Thymus (tissue), 11 donors: Measurements from ENCODE around the gene ZNF79. TPM values are rescaled to one million over a fixed set of nuclear protein-coding genes. Genes with fewer than 3 reads are reported as not detected.
A peak's percentile ranks its signal among the peaks of the same experiment; 100 is the strongest.

Experiments
- DNase-seq, 9 donors: peaks; one replicate each; pipeline ENCODE4 v3.0.0-alpha.2; 2013; ENCODE audit warnings: low spot score in 9 of 9, low read depth in 6 of 9, missing footprints in 1 of 9
- H3K27ac ChIP-seq, 2 donors: one replicate each; pipeline ENCODE4 v1.5.1; 2013; ENCODE audit warnings: control low read depth in 1 of 2, low read depth in 1 of 2, low read length in 1 of 2, mild to moderate bottlenecking in 1 of 2, moderate library complexity in 1 of 2
- H3K27me3 ChIP-seq, 2 donors: one replicate each; pipeline ENCODE4 v1.5.1; 2013; ENCODE audit warnings: low read length in 1 of 2; ENCODE audit not compliant: control insufficient read depth in 2 of 2, insufficient read depth in 1 of 2
- H3K36me3 ChIP-seq, 2 donors: one replicate each; pipeline ENCODE4 v1.5.1; 2013; ENCODE audit warnings: low read length in 1 of 2, mild to moderate bottlenecking in 1 of 2, moderate library complexity in 1 of 2; ENCODE audit not compliant: control insufficient read depth in 2 of 2, insufficient read depth in 2 of 2
- H3K4me1 ChIP-seq, 2 donors: one replicate each; pipeline ENCODE4 v1.5.1; 2013; ENCODE audit warnings: low read length in 2 of 2; ENCODE audit not compliant: control insufficient read depth in 2 of 2, insufficient read depth in 2 of 2
- H3K4me3 ChIP-seq, 2 donors: one replicate each; pipeline ENCODE4 v1.5.1; 2013; ENCODE audit warnings: low read length in 2 of 2, control low read depth in 1 of 2, mild to moderate bottlenecking in 1 of 2
- H3K9me3 ChIP-seq, 2 donors: one replicate each; pipeline ENCODE4 v1.5.1; 2013; ENCODE audit warnings: low read length in 1 of 2, mild to moderate bottlenecking in 1 of 2; ENCODE audit not compliant: control insufficient read depth in 2 of 2, insufficient read depth in 1 of 2
- WGBS: extraction: QIAGEN DNeasy Blood & Tissue Kit; methylation state at CpG from one replicate; pipeline ENCODE4 v1.1.7; 2013; 5-methylcytosine and 5-hydroxymethylcytosine counted together
- polyA plus RNA-seq: library from polyadenylated mRNA; stranded (reverse); fragments of 200-250 nt; gene quantifications from one replicate; pipeline ENCODE4 v1.2.3, GENCODE V29; 2013
- total RNA-seq: library from RNA; stranded (reverse); fragments of 120-200 nt; gene quantifications from one replicate; pipeline ENCODE4 v1.2.4, GENCODE V29; 2013
- donor health status: healthy.

Gene ZNF79
- total and polyA plus RNA-seq, 2 donors, result 3.3 to 8.8 TPM

GRCh38 chr9:127388037-127388855 is 35.9 kb upstream of the ZNF79 start:
- Histone ChIP-seq H3K4me3 (no peak overlapping the region), H3K4me1 (peaks cover 0 to 14% of the 10 kb centered on the region in 2 donors), H3K27ac (peak overlapping the region in 1 of 2 donors; percentile 12), H3K27me3 (peaks cover 84 to 96% of the 10 kb centered on the region in 2 donors), H3K36me3 (no peaks in the 10 kb centered on the region), H3K9me3 (no peaks in the 10 kb centered on the region)
- DNase-seq, result peak; percentile 77 to 97 (median 89)
- WGBS, result 25% methylated on average over 10 of the region's 10 CpGs

GRCh38 chr9:127388856-127389238 is 35.3 kb upstream of the ZNF79 start:
- Histone ChIP-seq H3K36me3 (no peaks in the 10 kb centered on the region), H3K4me3 (no peak overlapping the region), H3K9me3 (no peaks in the 10 kb centered on the region), H3K27me3 (peaks cover 83 to 96% of the 10 kb centered on the region in 2 donors), H3K27ac (no peak overlapping the region), H3K4me1 (peaks cover 0 to 14% of the 10 kb centered on the region in 2 donors)
- 89% methylated on average over 6 of the region's 6 CpGs for WGBS
- DNase-seq, result no peak

- no peaks in the 10 kb centered on the region for H3K9me3 ChIP-seq
- WGBS, result 69% methylated on average over 4 of the region's 4 CpGs
- DNase-seq, result no peak
Observed at GRCh38 chr9:127389381-127390247, 34.6 kb upstream of the ZNF79 start.

GRCh38 chr9:127390248-127390545 is 34.0 kb upstream of the ZNF79 start:
- Histone ChIP-seq H3K27ac (no peak overlapping the region), H3K4me1 (peaks cover 0 to 14% of the 10 kb centered on the region in 2 donors), H3K4me3 (no peak overlapping the region), H3K9me3 (no peaks in the 10 kb centered on the region), H3K36me3 (no peaks in the 10 kb centered on the region), H3K27me3 (peaks cover 80 to 96% of the 10 kb centered on the region in 2 donors)
- DNase-seq, result no peak
- WGBS, result 23% methylated on average over 2 of the region's 2 CpGs

More at GRCh38 chr9:127389381-127390247, 34.6 kb upstream of the ZNF79 start:
- Histone ChIP-seq H3K27me3 (peaks cover 79 to 96% of the 10 kb centered on the region in 2 donors), H3K36me3 (no peaks in the 10 kb centered on the region), H3K4me3 (no peak overlapping the region), H3K4me1 (peaks cover 0 to 14% of the 10 kb centered on the region in 2 donors), H3K27ac (no peak overlapping the region)

GRCh38 chr9:127390563-127390962 is 33.6 kb upstream of the ZNF79 start:
- Histone ChIP-seq H3K9me3 (no peaks in the 10 kb centered on the region), H3K4me1 (peaks cover 0 to 14% of the 10 kb centered on the region in 2 donors), H3K27me3 (peaks cover 80 to 96% of the 10 kb centered on the region in 2 donors), H3K27ac (no peak overlapping the region), H3K4me3 (no peak overlapping the region), H3K36me3 (no peaks in the 10 kb centered on the region)
- no peak for DNase-seq
- WGBS, result 75% methylated on average over 5 of the region's 5 CpGs

- Histone ChIP-seq H3K27ac (no peak overlapping the region), H3K4me1 (peaks cover 4 to 23% of the 10 kb centered on the region in 2 donors), H3K9me3 (peaks cover 0 to 5% of the 10 kb centered on the region in 2 donors), H3K36me3 (no peaks in the 10 kb centered on the region), H3K27me3 (peaks cover 80 to 96% of the 10 kb centered on the region in 2 donors), H3K4me3 (no peak overlapping the region)
- 74% methylated on average over 5 of the region's 5 CpGs for WGBS
- DNase-seq, result no peak
Observed at GRCh38 chr9:127392166-127392565, 32.0 kb upstream of the ZNF79 start.

GRCh38 chr9:127392976-127393375 is 31.2 kb upstream of the ZNF79 start:
- WGBS, result 97% methylated on average over 5 of the region's 5 CpGs
- no peak overlapping the region for H3K27ac ChIP-seq
- H3K4me1 ChIP-seq, result peaks cover 5 to 21% of the 10 kb centered on the region in 2 donors
- H3K9me3 ChIP-seq, result peaks cover 0 to 5% of the 10 kb centered on the region in 2 donors
- DNase-seq, result no peak
- peaks cover 83 to 96% of the 10 kb centered on the region in 2 donors for H3K27me3 ChIP-seq
- H3K36me3 ChIP-seq, result no peaks in the 10 kb centered on the region
- no peak overlapping the region for H3K4me3 ChIP-seq

GRCh38 chr9:127393645-127394044 is 30.5 kb upstream of the ZNF79 start:
- no peak overlapping the region for H3K4me3 ChIP-seq
- H3K9me3 ChIP-seq, result peaks cover 1 to 5% of the 10 kb centered on the region in 2 donors
- no peak for DNase-seq
- H3K4me1 ChIP-seq, result peaks cover 5 to 16% of the 10 kb centered on the region in 2 donors
- H3K36me3 ChIP-seq, result no peaks in the 10 kb centered on the region
- H3K27ac ChIP-seq, result no peak overlapping the region
- 93% methylated on average over 2 of the region's 2 CpGs for WGBS
- peaks cover 90 to 99% of the 10 kb centered on the region in 2 donors for H3K27me3 ChIP-seq
